Natural killer cell (primary cell): ENCODE data around the gene TACR2. TPM values are rescaled to one million over a fixed set of nuclear protein-coding genes. Genes with fewer than 3 reads are reported as not detected.

ENCODE experiments used
- ATAC-seq, 3 donors: fragments of 150-1000 bp in 2 of 3; fragments of 200-7000 bp in 1 of 3; cut with Tn5 transposase; 1 replicate in 1 of 3; 2 replicates in 2 of 3; pipeline ENCODE4 v1.10.0; 2021; ENCODE audit warnings: mild to moderate bottlenecking in 2 of 3, moderate library complexity in 2 of 3
- DNase-seq, 2 donors: peaks; one replicate each; pipeline versions ENCODE4 v3.0.0 to v3.0.0-alpha.2; 2013 to 2021; ENCODE audit warnings: mixed read lengths in 1 of 2
- H3K27ac ChIP-seq: one replicate; pipeline ENCODE4 v1.5.1; 2013; ENCODE audit warnings: mild to moderate bottlenecking, low read length
- H3K27me3 ChIP-seq: one replicate; pipeline ENCODE4 v1.6.1; 2013; ENCODE audit warnings: low read length; ENCODE audit not compliant: control insufficient read depth, insufficient read depth
- H3K36me3 ChIP-seq: one replicate; pipeline ENCODE4 v1.6.1; 2013; ENCODE audit warnings: low read length; ENCODE audit not compliant: control insufficient read depth, insufficient read depth
- H3K4me1 ChIP-seq: one replicate; pipeline ENCODE4 v1.6.1; 2013; ENCODE audit warnings: low read length; ENCODE audit not compliant: control insufficient read depth, insufficient read depth
- H3K4me3 ChIP-seq: one replicate; pipeline ENCODE4 v1.5.1; 2013; ENCODE audit warnings: low read length
- H3K9me3 ChIP-seq: one replicate; pipeline ENCODE4 v1.6.1; 2013; ENCODE audit warnings: low read length; ENCODE audit not compliant: control insufficient read depth, insufficient read depth
- H3K27ac Mint-ChIP-seq, 2 donors: one replicate each; pipeline ENCODE4 v1.8.0; 2022; ENCODE audit warnings: mild to moderate bottlenecking in 2 of 2, mixed read lengths in 2 of 2, moderate library complexity in 1 of 2
- H3K27me3 Mint-ChIP-seq, 2 donors: one replicate each; pipeline ENCODE4 v1.8.0; 2022; ENCODE audit warnings: low read depth in 2 of 2, mixed read lengths in 2 of 2
- H3K36me3 Mint-ChIP-seq: one replicate; pipeline ENCODE4 v1.8.0; 2022; ENCODE audit warnings: mixed read lengths
- H3K4me1 Mint-ChIP-seq, 2 donors: one replicate each; pipeline ENCODE4 v1.8.0; 2022; ENCODE audit warnings: mixed read lengths in 2 of 2
- H3K4me3 Mint-ChIP-seq: one replicate; pipeline ENCODE4 v1.8.0; 2022; ENCODE audit warnings: mild to moderate bottlenecking, moderate library complexity, mixed read lengths
- H3K9me3 Mint-ChIP-seq, 2 donors: one replicate each; pipeline ENCODE4 v1.8.0; 2022; ENCODE audit warnings: mixed read lengths in 2 of 2
- WGBS: methylation state at CpG from one replicate; pipeline ENCODE4 v1.1.7; 2013; ENCODE audit warnings: missing lambda C conversion rate; ENCODE audit not compliant: insufficient coverage; 5-methylcytosine and 5-hydroxymethylcytosine counted together
- intact Hi-C: fragments of 100-400 bp; cut with micrococcal nuclease; formaldehyde crosslinking; loops from one replicate; pipeline ENCODE4 v1.14.2; 2022
- total RNA-seq, 4 donors: library from RNA; stranded (reverse); fragments of 120-200 nt in 1 of 4; gene quantifications; one replicate each; pipeline versions ENCODE4 v1.2.3 to v1.2.4, GENCODE V29; 2013 to 2022
- TF ChIP-seq, protein P1 (sequence below): fragments of 200-600 bp; IDR thresholded peaks from one replicate; pipeline ENCODE4 v1.8.0; 2022; ENCODE audit warnings: antibody characterized with exemption

TACR2 gene
- total RNA-seq, 3 donors from 2014 or later (not counting 1 experiment from before 2014, with no cell fraction given): not detected

DNA sequence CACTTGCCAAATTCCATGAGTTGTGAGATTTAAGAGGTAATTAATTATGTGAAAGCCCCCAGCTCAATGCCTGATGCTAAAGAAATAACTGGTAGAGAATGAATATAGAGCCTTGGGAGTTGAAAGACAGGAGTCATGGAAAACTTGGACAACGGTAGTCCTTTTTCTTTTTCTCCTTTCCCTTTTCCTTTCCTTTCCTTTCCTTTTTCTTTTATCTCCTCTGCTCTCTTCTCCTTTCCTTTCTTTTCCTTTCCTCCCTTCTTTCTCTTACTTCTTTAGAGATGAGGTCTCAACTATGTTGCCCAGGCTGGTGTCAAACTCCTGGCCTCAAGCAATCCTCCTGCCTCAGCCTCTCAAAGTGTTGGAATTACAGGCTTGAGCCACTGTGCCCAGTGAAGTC lies 26.6 kb upstream of the TACR2 start:
- no peaks in the 10 kb centered on the region for H3K9me3 Mint-ChIP-seq
- 88% methylated on average over 1 of the region's 1 CpG for WGBS
- Histone ChIP-seq H3K9me3 (no peaks in the 10 kb centered on the region), H3K36me3 (no peaks in the 10 kb centered on the region), H3K4me3 (no peak overlapping the region), H3K4me1 (peaks cover 4% of the 10 kb centered on the region), H3K27ac (no peak overlapping the region), H3K27me3 (no peaks in the 10 kb centered on the region)
- peaks cover 0 to 7% of the 10 kb centered on the region in 2 donors for H3K27me3 Mint-ChIP-seq
- no peak overlapping the region for H3K4me3 Mint-ChIP-seq
- no peak overlapping the region for H3K27ac Mint-ChIP-seq
- no peaks in the 10 kb centered on the region for H3K36me3 Mint-ChIP-seq
- H3K4me1 Mint-ChIP-seq: no peaks in the 10 kb centered on the region
- intact Hi-C loops: no loop called here
- TF ChIP-seq, protein P1, sequence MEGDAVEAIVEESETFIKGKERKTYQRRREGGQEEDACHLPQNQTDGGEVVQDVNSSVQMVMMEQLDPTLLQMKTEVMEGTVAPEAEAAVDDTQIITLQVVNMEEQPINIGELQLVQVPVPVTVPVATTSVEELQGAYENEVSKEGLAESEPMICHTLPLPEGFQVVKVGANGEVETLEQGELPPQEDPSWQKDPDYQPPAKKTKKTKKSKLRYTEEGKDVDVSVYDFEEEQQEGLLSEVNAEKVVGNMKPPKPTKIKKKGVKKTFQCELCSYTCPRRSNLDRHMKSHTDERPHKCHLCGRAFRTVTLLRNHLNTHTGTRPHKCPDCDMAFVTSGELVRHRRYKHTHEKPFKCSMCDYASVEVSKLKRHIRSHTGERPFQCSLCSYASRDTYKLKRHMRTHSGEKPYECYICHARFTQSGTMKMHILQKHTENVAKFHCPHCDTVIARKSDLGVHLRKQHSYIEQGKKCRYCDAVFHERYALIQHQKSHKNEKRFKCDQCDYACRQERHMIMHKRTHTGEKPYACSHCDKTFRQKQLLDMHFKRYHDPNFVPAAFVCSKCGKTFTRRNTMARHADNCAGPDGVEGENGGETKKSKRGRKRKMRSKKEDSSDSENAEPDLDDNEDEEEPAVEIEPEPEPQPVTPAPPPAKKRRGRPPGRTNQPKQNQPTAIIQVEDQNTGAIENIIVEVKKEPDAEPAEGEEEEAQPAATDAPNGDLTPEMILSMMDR: no peak
- DNase-seq (no peak), ATAC-seq (no peak)

DNA sequence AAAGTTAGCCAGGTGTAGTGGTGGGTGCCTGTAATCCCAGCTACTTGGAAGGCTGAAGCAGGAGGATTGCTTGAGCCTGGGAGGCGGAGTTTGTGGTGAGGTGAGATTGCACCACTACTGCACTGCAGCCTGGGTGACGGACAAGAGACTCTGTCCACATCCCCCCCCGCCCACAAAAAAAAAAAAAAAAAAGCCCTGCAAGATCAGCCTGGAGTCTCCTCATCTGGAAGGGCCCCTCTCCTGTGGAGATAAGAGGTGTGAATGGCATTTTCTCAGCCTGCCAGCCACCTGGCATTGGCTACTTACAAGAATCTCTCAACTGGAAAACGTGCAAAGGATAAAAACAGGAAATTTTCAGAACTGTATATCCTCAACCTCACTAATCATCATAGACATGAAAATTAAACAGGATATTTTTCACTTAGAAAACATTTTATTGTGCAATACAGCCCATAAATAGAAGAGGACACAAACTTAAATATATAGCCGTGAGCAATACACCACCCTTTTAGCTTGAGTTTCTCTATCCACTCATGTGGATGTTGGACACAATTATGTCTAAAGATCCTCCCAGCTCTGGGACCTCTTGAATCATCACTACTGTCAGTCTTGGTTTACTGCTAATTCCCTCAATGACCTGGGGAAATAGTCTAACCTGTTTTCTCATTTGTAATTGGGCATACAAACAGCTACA lies 23.2 kb upstream of the TACR2 start:
- no peak overlapping the region for H3K4me3 Mint-ChIP-seq
- no peaks in the 10 kb centered on the region for H3K9me3 Mint-ChIP-seq
- H3K36me3 ChIP-seq: no peaks in the 10 kb centered on the region
- H3K4me3 ChIP-seq: no peak overlapping the region
- H3K4me1 Mint-ChIP-seq: no peaks in the 10 kb centered on the region
- no peaks in the 10 kb centered on the region for H3K36me3 Mint-ChIP-seq
- H3K27me3 ChIP-seq: no peaks in the 10 kb centered on the region
- whole genome bisulfite sequencing: 32% methylated on average over 2 of the region's 5 CpGs
- H3K9me3 ChIP-seq: no peaks in the 10 kb centered on the region
- TF ChIP-seq, protein P1: no peak
- no peak overlapping the region for H3K27ac Mint-ChIP-seq
- peaks cover 4% of the 10 kb centered on the region for H3K4me1 ChIP-seq
- no peak overlapping the region for H3K27ac ChIP-seq
- intact Hi-C loops: no loop called here
- ATAC-seq (no peak), DNase-seq (no peak)
- H3K27me3 Mint-ChIP-seq: peaks cover 9 to 15% of the 10 kb centered on the region in 2 donors

DNA sequence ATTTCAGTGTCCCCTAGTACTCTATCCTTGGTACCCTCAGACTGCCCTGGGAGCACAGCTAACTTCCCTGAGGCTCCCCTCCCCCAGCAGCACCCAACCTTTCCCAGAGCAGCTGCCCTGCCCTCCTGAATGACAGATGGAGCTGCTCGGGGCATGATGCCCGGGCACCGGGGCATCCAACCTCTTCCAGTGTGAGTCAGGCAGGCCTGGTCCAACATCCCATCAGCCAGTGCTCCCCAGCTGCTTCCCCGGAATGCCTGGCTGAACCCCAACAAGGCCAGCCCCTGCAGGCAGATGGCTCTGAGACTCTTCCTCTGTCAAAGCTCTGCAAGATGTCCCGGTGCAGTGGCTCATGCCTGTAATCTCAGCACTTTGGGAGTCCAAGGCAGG lies 22.6 kb upstream of the TACR2 start:
- no peaks in the 10 kb centered on the region for H3K36me3 ChIP-seq
- ATAC-seq (no peak), DNase-seq (no peak)
- Mint-ChIP-seq H3K9me3 (no peaks in the 10 kb centered on the region), H3K27ac (no peak overlapping the region), H3K4me3 (no peak overlapping the region), H3K4me1 (no peaks in the 10 kb centered on the region), H3K27me3 (peaks cover 9 to 17% of the 10 kb centered on the region in 2 donors), H3K36me3 (no peaks in the 10 kb centered on the region)
- H3K4me3 ChIP-seq: no peak overlapping the region
- peaks cover 4% of the 10 kb centered on the region for H3K4me1 ChIP-seq
- WGBS: 87% methylated on average over 5 of the region's 5 CpGs
- H3K9me3 ChIP-seq: no peaks in the 10 kb centered on the region
- TF ChIP-seq, protein P1: no peak
- H3K27ac ChIP-seq: no peak overlapping the region
- intact Hi-C loops: no loop called here
- no peaks in the 10 kb centered on the region for H3K27me3 ChIP-seq
